Liver (tissue), 9 donors: Measurements from ENCODE around the gene CCT6A. TPM values are rescaled to one million over a fixed set of nuclear protein-coding genes. Genes with fewer than 3 reads are reported as not detected.
"Not testable (repeated sequence)": the region's sequence is repeated elsewhere in the genome, so short reads cannot be mapped to it uniquely, and the experiment has no call there.

Experiments used
- DNase-seq: peaks from one replicate; pipeline ENCODE4 v3.0.0-alpha.2; 2017; ENCODE audit warnings: low spot score
- H3K27ac ChIP-seq, 2 donors: one replicate each; pipeline ENCODE4 v1.7.0; 2013; ENCODE audit warnings: inconsistent platforms in 2 of 2, low read length in 2 of 2, control low read depth in 1 of 2, low read depth in 1 of 2, mild to moderate bottlenecking in 1 of 2
- H3K27me3 ChIP-seq, 4 donors: one replicate each; pipeline versions ENCODE4 v1.6.1 to v1.7.0; 2013; ENCODE audit warnings: low read length in 3 of 4, inconsistent platforms in 1 of 4, mild to moderate bottlenecking in 1 of 4, moderate library complexity in 1 of 4; ENCODE audit not compliant: control insufficient read depth in 4 of 4, insufficient read depth in 4 of 4
- H3K36me3 ChIP-seq, 4 donors: one replicate each; pipeline versions ENCODE4 v1.6.1 to v1.7.0; 2013; ENCODE audit warnings: low read length in 3 of 4, mild to moderate bottlenecking in 3 of 4, low read depth in 1 of 4, moderate library complexity in 1 of 4; ENCODE audit not compliant: control insufficient read depth in 4 of 4, insufficient read depth in 3 of 4
- H3K4me1 ChIP-seq, 4 donors: one replicate each; pipeline versions ENCODE4 v1.6.1 to v1.7.0; 2013; ENCODE audit warnings: low read length in 3 of 4, mild to moderate bottlenecking in 3 of 4, moderate library complexity in 1 of 4; ENCODE audit not compliant: control insufficient read depth in 4 of 4, insufficient read depth in 4 of 4
- H3K4me3 ChIP-seq, 3 donors: one replicate each; pipeline versions ENCODE4 v1.6.1 to v1.7.0; 2013; ENCODE audit warnings: low read length in 3 of 3, control low read depth in 1 of 3, low read depth in 1 of 3, mild to moderate bottlenecking in 1 of 3
- H3K9ac ChIP-seq, 2 donors: one replicate each; pipeline ENCODE4 v1.7.0; 2013; ENCODE audit warnings: low read length in 2 of 2, mild to moderate bottlenecking in 2 of 2, moderate library complexity in 2 of 2, control low read depth in 1 of 2, low read depth in 1 of 2
- H3K9me3 ChIP-seq, 4 donors: one replicate each; pipeline versions ENCODE4 v1.6.1 to v1.7.0; 2013; ENCODE audit warnings: low read length in 3 of 4; ENCODE audit not compliant: control insufficient read depth in 4 of 4
- CTCF ChIP-seq: fragments of 150-350 bp; IDR thresholded peaks from 2 replicates; pipeline ENCODE4 v1.5.1; 2017; ENCODE audit warnings: improper control_type of control experiment, low read depth, low read length; ENCODE audit not compliant: missing input control
- EGR1 ChIP-seq, 2 donors: IDR thresholded peaks; 2 replicates each; pipeline ENCODE4 v1.6.1; 2016 to 2018; ENCODE audit warnings: antibody characterized with exemption in 2 of 2, low read depth in 2 of 2
- FOXA2 ChIP-seq: IDR thresholded peaks from 2 replicates; pipeline ENCODE4 v1.6.1; 2016; ENCODE audit warnings: antibody characterized with exemption
- HNF4G ChIP-seq: IDR thresholded peaks from 2 replicates; pipeline ENCODE4 v1.6.1; 2016; ENCODE audit warnings: antibody characterized with exemption
- JUND ChIP-seq, 2 donors: IDR thresholded peaks; 2 replicates each; pipeline ENCODE4 v1.6.1; 2016; ENCODE audit warnings: antibody characterized with exemption in 2 of 2
- NR2F2 ChIP-seq: IDR thresholded peaks from 2 replicates; pipeline ENCODE4 v1.6.1; 2016; ENCODE audit warnings: antibody characterized with exemption
- RAD21 ChIP-seq, 2 donors: IDR thresholded peaks; 2 replicates each; pipeline ENCODE4 v1.6.1; 2016; ENCODE audit warnings: antibody characterized with exemption in 2 of 2, mild to moderate bottlenecking in 2 of 2
- RXRA ChIP-seq, 2 donors: IDR thresholded peaks; 2 replicates each; pipeline ENCODE4 v1.6.1; 2017 to 2018; ENCODE audit warnings: antibody characterized with exemption in 2 of 2, mild to moderate bottlenecking in 1 of 2
- SP1 ChIP-seq: IDR thresholded peaks from 2 replicates; pipeline ENCODE4 v1.6.1; 2018; ENCODE audit warnings: antibody characterized with exemption, mild to moderate bottlenecking
- YY1 ChIP-seq: IDR thresholded peaks from 2 replicates; pipeline ENCODE4 v1.6.1; 2016; ENCODE audit warnings: antibody characterized with exemption, mild to moderate bottlenecking
- ZBTB33 ChIP-seq: IDR thresholded peaks from 2 replicates; pipeline ENCODE4 v1.6.1; 2016; ENCODE audit warnings: antibody characterized with exemption
- WGBS: extraction: QIAGEN DNeasy Blood & Tissue Kit; methylation state at CpG from one replicate; pipeline ENCODE4 v1.1.7; 2013; 5-methylcytosine and 5-hydroxymethylcytosine counted together
- polyA plus RNA-seq, 2 donors: library from polyadenylated mRNA; stranded (reverse) in 1 of 2; unstranded in 1 of 2; fragments of 200-250 nt in 1 of 2; fragments of >200 nt in 1 of 2; fragmentation: Nextera tagmentation in 1 of 2; extraction: Ambion mirVana in 1 of 2; gene quantifications; one replicate each; pipeline versions ENCODE4 v1.2.1 to v1.2.3, GENCODE V29; 2013 to 2015
- total RNA-seq, 2 donors: library from RNA; depleted of rRNA; stranded (reverse); fragments of >200 nt; gene quantifications; one replicate each; pipeline ENCODE4 v1.2.3, GENCODE V29; 2014
- TF ChIP-seq, protein P1 (sequence below): IDR thresholded peaks from 2 replicates; pipeline ENCODE4 v1.6.1; 2016; ENCODE audit warnings: antibody characterized with exemption, mild to moderate bottlenecking
- donor health status: healthy.
- donor health status: healthy.
- donor health status: healthy.
- donor health status: healthy.
- donor health status: healthy.

CCT6A gene
- total and polyA plus RNA-seq, 4 donors = 44.6 to 80.0 (median 49.1) TPM

- Histone ChIP-seq H3K4me1 (no peaks in the 10 kb centered on the region), H3K36me3 (peaks cover 0 to 5% (median 0%) of the 10 kb centered on the region in 4 donors), H3K4me3 (no peak overlapping the region), H3K9me3 (no peaks in the 10 kb centered on the region), H3K9ac (no peak overlapping the region), H3K27ac (no peak overlapping the region), H3K27me3 (no peaks in the 10 kb centered on the region)
- WGBS = 90% methylated on average over 3 of the region's 3 CpGs
- no peak for TF ChIP-seq HNF4G
- TF ChIP-seq RAD21 (IDR thresholded peaks at IDR 0.05) = no peak
- no peak for TF ChIP-seq EGR1 (IDR thresholded peaks at IDR 0.05; ENCODE audit: low read depth in 2 of 2)
- no peak for TF ChIP-seq CTCF
- no peak for TF ChIP-seq RXRA (IDR thresholded peaks at IDR 0.05)
- no peak for TF ChIP-seq SP1
- DNase-seq = no peak
These were observed 10.8 kb upstream of the CCT6A start for GRCh38 chr7:56040730-56041129.

DNA sequence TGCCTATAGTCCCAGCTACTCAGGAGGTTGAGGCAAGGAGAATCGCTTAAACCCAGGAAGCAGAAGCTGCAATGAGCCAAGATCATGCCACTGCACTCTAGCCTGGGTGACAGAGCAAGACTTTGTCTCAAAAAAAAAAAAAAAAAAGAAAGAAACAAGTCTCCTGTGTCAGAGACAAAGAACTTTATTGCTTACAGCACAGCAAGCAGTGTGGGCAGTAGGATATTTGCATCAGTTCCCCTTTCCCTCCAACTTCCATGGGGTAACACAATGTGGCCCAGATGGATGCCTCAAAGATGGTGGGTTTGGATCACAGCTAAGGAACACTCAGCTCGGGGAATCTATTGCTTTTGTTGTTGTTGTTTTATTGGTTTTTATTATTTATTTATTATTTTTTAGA is 5.8 kb upstream of the CCT6A start:
- H3K4me1 ChIP-seq = peaks cover 4 to 19% (median 8%) of the 10 kb centered on the region in 4 donors
- not testable (repeated sequence) for H3K9me3 ChIP-seq, H3K9ac ChIP-seq, H3K36me3 ChIP-seq, DNase-seq, H3K27me3 ChIP-seq, H3K4me3 ChIP-seq, H3K27ac ChIP-seq
- 93% methylated on average over 2 of the region's 2 CpGs for WGBS

DNA sequence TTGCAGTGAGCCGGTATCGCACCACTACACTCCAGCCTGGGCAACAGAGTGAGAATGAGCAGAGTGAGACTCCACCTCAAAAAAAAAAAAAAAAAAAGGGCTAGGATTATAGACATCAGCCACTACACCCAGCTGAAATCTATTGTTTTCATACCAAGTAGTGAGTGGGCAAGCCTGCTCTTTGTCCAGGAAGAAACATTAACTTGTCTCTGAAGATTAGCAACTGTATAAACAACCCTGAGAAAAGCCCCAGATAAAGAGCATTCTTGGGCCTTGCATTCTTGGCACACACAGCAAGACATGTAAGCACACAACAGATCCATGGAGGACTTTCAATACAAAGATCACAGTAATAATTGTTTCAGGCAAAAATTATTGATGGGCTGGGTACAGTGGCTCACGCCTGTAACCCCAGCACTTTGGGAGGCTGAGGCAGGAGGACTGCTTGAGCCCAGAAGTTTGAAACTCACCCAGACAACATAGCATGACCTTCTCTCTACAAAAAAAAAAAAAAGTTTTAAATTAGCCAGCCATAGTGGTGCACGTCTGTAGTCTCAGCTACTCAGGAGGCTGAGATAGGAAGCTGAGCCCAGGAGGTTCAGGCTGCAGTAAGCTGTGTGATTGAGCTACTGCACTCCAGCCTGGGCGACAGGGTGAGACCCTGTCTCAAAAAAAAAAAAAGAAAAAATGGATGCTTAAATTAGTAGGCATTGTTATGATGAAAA is 4.7 kb upstream of the CCT6A start:
- Histone ChIP-seq H3K27ac (peak overlapping the region; percentile 10 to 20), H3K4me1 (peaks cover 4 to 19% (median 8%) of the 10 kb centered on the region in 4 donors), H3K4me3 (no peak overlapping the region), H3K9ac (no peak overlapping the region), H3K9me3 (no peaks in the 10 kb centered on the region), H3K27me3 (no peaks in the 10 kb centered on the region), H3K36me3 (peaks cover 0 to 2% (median 0%) of the 10 kb centered on the region in 4 donors)
- DNase-seq = no peak
- WGBS = 55% methylated on average over 5 of the region's 5 CpGs
- TF ChIP-seq FOXA2 (no peak), JUND (IDR thresholded peaks at IDR 0.05) (no peak), HNF4G (no peak), YY1 (peak; percentile 79), ZBTB33 (no peak), NR2F2 (no peak)
- TF ChIP-seq, protein P1, sequence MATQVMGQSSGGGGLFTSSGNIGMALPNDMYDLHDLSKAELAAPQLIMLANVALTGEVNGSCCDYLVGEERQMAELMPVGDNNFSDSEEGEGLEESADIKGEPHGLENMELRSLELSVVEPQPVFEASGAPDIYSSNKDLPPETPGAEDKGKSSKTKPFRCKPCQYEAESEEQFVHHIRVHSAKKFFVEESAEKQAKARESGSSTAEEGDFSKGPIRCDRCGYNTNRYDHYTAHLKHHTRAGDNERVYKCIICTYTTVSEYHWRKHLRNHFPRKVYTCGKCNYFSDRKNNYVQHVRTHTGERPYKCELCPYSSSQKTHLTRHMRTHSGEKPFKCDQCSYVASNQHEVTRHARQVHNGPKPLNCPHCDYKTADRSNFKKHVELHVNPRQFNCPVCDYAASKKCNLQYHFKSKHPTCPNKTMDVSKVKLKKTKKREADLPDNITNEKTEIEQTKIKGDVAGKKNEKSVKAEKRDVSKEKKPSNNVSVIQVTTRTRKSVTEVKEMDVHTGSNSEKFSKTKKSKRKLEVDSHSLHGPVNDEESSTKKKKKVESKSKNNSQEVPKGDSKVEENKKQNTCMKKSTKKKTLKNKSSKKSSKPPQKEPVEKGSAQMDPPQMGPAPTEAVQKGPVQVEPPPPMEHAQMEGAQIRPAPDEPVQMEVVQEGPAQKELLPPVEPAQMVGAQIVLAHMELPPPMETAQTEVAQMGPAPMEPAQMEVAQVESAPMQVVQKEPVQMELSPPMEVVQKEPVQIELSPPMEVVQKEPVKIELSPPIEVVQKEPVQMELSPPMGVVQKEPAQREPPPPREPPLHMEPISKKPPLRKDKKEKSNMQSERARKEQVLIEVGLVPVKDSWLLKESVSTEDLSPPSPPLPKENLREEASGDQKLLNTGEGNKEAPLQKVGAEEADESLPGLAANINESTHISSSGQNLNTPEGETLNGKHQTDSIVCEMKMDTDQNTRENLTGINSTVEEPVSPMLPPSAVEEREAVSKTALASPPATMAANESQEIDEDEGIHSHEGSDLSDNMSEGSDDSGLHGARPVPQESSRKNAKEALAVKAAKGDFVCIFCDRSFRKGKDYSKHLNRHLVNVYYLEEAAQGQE = no peak
